GM18507 (cell line): ENCODE measurements around the gene ADRM1.

Source experiments
- DNase-seq: peaks from one replicate; pipeline ENCODE4 v3.0.0; 2011; ENCODE audit warnings: low read depth; ENCODE audit not compliant: insufficient read length; ENCODE audit errors: extremely low spot score
- FAIRE-seq: peaks from 2 replicates; lab custom pipeline; 2011; peaks lifted over from hg19 to GRCh38; lab: Jason Lieb, UNC

The ADRM1 gene

DNA sequence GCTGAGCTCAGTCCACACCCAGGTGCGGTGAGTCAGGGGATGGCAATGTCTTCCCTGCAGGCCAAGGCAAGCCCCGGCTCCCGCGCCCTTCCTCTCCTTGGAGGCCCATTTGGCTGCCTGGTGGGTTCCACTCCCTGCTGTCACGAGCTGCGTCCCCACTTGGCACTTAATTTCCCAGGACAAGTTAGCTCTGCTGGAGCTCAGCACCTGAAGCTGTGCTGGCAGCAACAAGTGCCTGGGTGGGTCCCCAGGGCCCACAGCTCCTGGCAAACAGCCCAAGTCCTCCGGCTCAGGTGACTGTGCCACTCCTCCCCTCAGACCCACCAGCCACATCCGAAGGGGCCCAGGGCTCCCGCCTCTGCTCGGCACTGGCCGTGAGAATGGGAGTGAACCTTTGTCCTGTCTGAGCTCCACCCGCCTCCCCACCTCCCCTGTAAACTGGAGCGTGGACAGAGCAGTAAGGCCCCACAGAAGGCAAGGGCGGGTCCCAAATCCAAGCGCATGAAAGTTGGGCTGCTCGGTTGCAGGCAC lies 47.4 kb downstream of the ADRM1 start:
- DNase-seq: no peak
- FAIRE-seq: no peak

DNA sequence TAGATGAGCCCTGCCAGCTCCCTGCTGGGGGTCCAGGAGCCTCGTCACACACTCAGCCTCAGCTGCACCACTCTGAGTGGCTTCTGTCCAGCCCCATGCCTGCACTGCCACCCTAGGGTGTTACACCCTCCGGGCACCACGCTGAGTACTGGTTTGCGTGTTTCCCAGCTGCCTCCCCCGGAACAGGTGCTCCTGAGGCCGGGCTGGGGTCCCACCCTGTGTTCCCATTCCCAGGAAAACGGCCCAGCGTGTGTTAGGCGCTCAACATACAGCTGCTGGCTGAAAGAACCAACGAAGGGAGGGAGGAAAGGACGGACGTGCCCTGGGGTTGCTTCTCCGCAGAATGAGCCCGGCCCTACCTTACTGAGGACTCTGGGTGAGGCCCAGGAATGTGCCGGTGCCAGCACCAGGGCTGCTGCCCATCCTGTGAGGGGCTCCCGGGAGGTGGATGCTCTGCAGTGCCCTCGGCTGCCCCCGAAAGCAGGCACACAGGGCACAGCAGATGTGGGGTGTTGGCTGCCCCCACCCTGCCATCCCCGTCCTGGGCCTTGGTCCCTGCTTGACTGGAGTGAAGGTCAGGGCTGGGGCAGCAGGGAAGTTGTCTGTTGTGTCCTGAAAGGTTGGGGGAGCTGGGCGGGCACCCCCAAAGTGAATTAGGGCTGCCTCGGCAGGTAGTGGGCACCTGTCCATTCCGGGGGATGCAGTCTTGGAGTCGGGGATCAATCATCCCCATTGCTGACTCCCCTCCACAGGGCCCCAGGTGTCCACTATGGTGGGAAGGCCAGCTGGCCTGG lies 48.0 kb downstream of the ADRM1 start:
- DNase-seq (no peak), FAIRE-seq (no peak)

DNA sequence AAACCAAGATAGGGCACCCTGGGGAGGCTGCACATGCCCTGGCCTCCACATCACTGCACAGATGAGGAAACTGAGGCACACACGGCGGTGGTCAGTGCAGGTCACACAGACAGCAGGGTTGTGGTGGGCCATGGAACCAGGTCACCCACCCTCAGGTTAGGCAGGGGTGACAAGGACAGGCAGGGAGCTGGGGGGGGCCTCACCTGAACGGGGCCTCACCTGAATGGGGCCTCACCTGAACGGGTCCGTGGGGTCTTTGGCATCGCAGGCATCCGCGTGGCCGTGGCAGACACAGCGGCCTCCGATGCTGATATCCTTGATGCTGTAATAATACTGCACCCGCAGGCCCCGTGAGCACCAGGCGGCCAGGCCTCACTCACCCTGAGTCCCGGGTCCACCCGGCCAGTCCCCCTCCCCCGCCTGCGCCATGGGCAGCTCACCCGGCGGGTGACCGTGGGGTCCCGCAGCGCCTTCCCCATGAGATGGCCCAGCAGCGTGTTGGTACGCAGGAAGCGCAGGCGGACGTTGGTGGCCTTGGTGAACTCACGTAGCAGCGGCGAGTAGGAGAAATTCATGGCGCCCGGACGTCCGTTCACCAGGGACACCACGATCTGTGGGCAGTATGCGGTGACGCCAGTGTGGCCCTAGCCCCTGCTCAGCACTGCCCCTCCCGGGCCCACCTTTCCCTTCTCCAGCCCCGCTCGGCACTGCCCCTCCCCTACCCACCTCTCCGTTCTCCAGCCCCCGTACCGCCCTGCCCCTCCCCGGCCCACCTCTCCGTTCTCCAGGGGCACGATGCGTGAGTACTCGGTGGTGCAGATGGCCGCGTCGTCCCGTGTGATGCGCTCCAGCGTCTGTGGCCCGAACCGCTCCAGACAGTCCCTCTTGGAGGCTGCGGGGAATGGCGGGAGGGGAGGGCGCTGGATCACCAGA lies 48.9 kb downstream of the ADRM1 start:
- DNase-seq (no peak), FAIRE-seq (no peak)

DNA sequence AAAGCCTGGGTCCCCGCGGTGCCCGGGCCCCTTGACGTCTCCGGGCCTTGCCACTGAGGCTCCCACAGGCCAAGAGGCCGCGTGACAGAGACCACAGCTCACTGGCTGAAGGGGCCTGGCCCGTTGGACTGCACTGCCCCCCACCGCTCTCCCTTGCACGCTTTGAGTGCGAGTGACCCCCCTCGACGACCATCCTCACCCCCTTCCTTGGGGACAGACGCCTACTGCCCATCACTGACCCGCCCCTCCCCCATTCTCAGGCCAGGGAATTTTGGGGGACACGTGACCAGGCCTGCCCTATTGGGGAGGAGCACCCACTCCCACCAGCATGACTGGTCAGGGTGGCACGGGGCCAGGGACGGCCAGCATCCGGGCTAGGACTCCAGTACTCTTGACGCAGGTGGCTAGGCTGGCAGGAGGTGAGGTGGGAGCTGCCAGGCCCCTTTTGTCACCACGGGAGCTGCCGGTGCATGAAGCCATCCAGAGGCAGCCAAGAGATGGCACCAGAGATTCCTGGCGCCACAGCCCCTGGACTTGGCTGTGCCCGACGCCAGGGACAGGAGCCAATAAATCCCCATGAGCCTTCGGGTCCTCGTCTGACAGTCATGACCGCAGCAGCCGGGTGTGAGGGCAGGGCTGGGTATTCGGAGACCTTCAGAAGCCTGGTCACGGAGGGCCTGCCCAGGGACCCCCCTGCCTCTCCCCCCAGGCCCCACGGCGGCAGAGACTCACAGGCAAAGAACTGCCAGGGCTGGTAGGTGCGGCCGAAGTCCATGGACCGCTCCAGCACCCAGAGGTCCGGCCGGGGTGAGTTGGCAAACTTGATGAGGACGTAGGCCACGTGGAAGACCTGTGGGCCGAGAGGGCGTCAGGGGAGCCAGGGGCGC lies 49.8 kb downstream of the ADRM1 start:
- no peak for FAIRE-seq
- no peak for DNase-seq

DNA sequence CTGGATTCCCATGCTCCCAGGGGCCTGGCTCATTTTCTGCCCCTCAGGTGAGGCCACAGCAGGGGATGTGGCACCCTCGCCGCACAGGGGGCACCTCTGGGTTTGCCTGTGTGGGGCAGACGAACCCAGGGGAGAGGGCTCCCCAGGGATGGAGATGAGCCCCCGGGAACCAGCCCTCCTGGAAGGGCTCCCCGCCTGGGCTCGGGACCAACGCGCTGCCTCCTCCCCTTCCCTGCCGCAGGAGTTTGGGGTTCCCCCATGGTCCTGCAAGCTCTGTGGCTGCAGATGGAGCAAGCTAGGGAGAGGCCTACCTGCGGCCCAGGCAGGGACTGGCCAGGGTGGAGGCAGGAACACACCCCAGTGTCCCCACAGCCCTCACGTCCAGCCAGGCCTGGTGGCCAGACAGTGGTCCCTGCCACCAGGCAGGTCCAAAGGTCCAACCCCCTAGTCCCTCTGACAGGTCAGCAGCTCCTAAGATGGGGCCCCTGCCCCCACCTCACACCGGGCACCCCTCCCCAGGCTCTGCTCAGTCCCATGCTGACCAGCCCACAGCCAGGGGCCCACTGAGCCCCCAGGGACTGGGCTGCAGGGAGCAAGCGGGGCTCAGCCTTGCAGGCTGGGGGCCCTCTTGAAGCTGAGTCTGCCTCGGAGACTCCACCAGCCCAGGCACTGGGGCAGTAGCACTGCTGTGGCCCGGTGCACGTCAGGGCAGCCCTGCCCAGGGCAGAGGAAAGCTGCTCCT lies 50.7 kb downstream of the ADRM1 start:
- DNase-seq: no peak
- no peak for FAIRE-seq

DNA sequence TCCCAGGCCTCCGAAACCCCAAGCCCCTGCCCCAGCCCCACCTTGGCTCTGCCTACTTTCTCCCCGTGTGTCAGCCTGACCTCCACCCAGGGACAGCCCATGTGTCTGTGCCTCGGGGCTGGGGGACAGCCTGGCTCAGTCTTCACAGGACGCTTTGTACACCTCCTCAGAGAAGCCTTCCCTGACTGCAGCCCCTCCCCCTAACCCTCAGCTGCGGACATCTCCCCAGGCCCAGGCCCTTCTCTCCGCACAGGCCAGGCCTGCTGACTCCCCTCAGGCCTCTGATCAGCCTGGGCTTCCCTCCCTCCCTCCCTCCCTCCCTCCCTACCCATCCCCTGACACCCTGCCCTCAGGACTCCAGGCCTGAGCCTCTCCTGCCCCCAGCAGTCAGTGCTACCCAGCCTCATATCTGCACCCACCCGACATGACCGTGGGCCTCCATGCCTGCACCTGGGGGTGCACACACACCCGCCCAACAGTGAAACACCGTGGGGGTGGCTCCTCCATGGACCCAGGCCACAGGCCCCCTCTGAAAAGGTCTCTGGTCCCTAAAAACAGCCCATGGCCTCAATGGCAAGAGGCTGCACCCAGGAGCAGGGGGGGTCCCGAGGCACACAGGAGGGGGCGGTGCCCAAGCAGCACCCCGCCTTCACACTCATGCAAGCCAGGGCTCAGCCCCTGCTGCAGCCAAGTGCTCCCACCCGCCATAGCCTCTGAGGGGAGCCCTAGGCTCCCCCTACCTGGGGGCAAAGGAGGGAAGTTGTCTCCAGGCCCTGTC lies 51.4 kb downstream of the ADRM1 start:
- DNase-seq (no peak), FAIRE-seq (no peak)

DNA sequence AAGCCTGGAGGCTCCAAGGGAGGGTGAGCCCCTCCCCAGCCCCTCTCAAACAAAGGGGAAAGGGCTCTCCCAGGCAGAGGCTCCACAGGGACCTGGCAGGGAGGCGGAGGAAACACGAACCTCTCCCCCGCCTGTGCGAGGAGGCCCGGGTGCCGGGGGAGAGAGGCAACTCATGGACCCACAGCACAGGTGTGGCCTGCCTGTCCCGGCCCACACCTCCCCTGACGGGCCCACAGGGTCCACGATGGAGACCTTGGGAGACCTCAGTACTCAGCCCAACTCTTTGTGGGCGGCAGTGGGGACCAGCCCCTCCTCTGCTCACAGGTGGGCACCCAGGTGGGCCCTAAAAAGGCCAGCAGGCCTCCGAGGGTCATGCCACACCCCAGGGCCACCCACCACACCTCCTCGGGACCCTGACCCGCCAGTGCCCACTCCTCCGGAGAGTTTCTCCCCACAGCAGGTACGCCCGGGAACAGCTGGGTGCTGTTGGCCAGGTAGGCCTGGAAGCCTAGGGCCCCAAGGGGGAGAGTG lies 52.1 kb downstream of the ADRM1 start:
- no peak for FAIRE-seq
- DNase-seq: no peak

DNA sequence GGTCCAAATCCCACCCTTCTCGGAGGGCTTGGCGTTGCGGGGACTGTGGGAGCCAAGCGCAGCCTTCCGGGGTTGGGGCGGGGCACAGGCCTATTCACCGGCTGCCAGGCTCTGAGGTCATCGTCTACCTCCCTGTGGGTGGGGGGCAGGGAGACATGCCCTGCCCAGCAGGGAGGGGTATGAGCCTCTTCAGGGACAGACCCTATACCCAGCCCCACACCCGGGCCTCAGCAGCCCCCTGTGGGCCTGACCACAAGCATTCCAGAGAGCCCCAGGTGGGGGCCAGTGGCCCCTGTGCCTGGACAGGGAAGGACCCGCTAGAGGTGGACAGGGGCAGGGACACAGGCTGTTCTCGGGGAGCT lies 52.7 kb downstream of the ADRM1 start:
- FAIRE-seq (no peak), DNase-seq (no peak)

DNA sequence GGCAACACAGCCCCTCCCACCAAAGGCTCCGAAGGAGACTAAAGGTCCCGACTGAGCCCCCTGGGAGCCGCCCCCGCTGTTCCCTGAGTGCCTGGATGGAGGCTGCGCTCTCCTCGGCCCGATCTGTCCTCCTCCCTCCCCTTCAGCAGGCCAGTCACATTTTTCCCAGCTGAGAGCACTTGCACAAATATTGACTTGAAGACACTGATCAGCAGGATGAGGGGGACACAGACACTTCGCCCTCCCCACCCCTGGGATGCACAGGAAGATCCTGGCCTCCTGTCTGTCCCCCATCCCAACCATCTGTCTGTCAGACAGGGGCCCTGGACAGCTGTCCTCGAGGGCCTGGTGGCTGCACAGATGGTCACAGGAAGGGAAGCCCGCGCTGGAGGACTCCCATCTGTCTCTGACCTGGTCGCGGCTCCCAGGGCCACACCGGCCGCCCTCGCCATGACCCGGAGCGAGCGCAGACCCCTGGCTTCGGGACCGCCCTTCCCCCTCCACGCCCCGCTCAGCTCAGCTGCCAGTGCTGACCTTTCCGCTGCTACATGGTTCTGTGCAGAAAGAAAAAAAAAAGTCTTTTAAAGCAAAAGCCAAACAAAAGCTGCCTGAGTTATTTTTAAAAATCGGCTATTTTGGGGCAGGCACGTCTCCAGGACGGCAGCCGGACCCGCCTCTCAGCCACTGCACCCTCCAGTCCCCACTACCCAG lies 53.2 kb downstream of the ADRM1 start:
- FAIRE-seq: no peak
- no peak for DNase-seq

DNA sequence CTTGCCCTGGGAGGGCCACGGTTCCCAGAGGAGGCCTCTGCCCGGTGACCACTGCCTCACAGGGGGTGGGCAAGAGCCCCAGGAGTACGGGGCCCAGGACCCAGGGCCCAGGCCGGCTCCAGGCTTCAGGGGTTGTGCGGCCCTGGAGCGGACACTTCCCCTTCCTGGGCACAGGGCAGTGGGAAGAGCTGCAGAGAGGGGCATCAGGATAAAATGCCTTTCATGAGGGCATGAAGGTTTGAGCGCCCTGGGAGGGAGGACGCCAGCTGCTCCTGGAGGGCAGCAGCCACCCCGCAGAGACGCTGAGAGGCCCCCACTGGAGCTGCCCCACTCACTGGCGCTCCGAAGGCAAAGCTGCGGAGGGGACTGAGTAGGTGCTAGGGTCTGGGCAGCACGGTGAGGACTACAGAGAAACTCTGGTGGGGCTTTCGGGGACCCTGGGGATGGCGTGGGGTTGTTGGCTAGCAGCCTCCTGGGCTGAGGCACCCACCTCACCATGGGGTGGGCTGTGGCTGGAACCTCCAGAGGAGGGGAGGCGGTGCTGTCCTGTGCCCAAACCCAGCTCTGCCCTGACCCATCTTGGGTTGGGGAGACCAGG lies 53.9 kb downstream of the ADRM1 start:
- no peak for FAIRE-seq
- no peak for DNase-seq

DNA sequence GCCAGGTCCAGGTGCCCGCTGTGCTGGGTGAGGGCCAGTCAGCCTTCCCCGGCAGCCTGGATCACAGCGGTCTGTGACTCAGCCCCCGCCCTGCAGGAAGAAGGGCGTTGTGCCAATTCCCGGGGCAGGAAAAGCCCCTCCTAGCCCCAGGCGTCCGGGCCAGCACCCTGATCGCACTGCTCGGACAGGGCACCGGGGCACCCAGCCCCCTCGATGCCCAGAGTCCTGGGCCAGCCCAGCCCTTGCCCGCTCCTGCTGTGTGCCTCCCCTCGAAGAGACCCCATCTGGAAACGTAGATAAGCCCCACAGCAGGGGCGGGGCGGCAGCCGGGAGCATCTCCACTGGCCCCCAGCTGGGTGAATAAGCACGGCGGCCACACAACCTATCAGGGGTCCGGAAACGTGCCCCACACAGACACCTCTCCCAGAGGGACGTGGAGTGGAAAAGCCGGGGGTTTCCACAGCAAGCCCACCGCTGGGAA lies 54.4 kb downstream of the ADRM1 start:
- DNase-seq (no peak), FAIRE-seq (no peak)

DNA sequence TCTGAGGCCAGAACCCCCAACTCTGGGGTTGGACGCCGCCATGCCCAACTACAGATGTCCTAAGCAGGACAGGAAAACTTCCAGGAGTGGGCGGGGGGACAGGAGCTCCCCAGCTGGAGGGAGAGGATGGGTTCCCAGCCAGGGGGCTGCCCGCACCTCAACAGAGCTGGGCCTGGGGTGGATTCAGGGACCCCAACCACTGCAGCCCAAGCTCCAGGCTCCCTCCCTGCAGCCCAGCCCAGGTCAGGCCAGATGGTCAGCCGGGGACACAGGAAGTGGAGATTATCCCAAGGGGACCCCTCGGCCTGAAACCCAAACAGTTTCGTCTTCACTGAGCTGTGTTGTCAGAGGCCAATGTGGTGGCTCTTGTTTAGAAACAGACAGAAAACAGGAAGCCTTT lies 54.9 kb downstream of the ADRM1 start:
- FAIRE-seq: no peak
- no peak for DNase-seq
